ENCODE data around the gene SWAP70.
"Not testable (repeated sequence)": the region's sequence is repeated elsewhere in the genome, so short reads cannot be mapped to it uniquely, and the experiment has no call there.

Gene SWAP70

GRCh38 chr11:9726321-9727022 is 62.6 kb downstream of the SWAP70 start:
- no peak for DNase-seq

DNA sequence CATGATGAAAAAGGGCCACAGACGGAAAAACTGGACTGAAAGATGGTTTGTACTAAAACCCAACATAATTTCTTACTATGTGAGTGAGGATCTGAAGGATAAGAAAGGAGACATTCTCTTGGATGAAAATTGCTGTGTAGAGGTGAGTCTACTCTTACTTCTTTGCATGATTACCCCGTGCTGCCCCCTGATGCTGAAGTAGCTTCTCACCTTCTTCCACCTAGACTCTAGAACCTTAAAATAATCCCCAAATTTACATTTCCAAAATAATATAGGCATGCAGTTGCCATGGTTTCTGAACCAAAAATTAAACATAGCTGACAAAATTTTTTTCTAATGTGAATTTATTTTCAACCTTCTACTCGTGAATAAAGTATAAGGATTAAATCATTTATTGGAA is 64.2 kb downstream of the SWAP70 start:
- no peak for DNase-seq

DNA sequence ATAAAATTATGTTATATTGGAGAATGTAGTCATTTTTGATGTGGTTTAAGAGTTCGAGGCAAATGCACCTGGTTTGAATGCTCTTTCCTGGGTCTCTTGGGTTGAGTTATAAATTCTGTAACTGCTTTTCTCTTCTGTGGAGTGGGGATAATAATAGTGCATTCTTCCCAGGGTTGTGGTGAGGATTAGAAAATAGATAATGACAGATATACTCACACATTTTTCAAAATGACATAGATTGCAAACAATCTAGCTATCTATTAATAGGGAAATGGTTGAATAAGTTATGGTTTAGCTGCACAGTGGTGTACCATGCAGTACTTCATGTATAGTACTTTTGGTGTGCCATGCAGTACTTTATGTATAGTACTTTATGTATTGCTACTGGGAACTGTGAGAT is 67.4 kb downstream of the SWAP70 start:
- DNase-seq, result no peak

- DNase-seq, result no peak
These were observed 68.6 kb downstream of the SWAP70 start for GRCh38 chr11:9732453-9732852.

GRCh38 chr11:9733212-9733611 is 69.3 kb downstream of the SWAP70 start:
- no peak for DNase-seq

DNA sequence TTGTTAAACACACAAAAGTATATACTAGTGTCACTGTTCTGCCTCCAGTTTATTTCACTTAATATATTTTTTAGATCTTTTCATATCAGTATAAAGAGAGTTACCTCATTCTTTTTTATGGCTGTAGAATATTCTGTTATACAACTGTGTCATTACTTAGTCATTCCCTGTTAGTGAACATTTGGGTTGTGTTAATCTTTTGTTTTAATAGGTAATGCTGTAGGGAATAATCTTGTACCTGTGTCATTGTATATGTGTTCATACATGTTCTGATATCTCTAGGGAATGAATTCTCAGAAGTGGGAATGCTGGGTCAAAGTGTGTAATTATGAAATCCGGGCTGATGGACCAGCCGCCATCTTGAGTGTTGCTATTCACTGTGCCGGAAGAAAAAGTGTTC is 71.4 kb downstream of the SWAP70 start:
- DNase-seq, result no peak

- DNase-seq, result no peak
These were observed 72.0 kb downstream of the SWAP70 start for GRCh38 chr11:9735919-9736318.

- DNase-seq, result no peak
These were observed 72.5 kb downstream of the SWAP70 start for GRCh38 chr11:9736365-9736764.

- no peak for DNase-seq
These were observed 74.2 kb downstream of the SWAP70 start for GRCh38 chr11:9738116-9738515.

DNA sequence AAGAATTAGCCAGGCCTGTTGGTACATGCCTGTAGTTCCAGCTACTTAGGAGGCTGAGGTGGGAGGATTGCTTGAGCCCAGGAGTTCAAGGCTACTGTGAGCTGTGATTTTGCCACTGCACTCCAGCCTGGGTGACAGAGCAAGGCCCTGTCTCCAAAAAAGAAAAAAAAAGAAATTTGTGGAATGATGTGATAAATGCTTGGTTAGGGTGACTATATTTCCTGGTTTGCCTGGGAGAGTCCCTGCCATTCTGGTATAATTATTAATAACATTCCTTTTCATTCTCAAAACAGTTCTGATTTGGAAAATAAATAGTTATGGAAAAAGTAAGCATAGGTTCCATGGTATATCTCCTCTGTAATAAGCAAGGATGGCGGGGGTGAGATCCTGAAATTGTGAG is 74.8 kb downstream of the SWAP70 start:
- no peak for DNase-seq

DNA sequence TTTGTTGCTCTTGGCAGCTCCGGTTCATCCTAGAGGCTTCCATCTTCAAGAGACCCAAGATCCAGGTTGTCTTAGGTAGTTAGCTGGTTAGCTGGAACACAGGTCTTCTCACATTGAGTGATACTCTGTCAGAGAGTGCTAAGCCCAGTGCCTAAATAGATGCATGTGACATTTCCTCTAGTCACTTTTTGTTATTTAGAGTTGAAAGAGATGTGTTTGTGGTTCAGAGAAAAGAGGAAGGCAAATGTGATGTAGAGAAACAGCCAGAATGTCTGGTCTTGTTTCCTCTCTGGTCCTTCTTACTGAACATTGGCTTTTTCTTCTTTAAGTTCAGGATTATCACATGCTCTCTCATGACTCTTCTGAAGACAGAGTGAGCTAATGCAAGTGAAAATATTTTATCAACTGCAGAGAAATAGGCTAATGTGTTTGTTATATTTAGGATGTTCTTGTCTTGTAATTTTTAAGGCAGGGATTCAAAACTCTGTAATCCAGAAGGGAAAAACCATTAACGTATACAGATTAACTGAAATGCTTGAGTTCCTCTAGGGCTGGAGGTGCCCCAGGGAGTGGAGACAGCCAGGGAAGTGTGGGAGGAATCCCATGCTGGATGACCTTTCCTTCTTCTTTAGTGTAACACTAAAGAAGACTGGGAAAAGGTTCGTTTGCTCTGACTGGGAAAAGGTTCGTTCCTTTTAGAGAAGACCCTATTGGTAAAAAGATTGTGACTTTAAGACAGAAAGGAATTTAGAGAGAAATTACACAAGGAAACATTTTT is 75.4 kb downstream of the SWAP70 start:
- DNase-seq, result no peak

DNA sequence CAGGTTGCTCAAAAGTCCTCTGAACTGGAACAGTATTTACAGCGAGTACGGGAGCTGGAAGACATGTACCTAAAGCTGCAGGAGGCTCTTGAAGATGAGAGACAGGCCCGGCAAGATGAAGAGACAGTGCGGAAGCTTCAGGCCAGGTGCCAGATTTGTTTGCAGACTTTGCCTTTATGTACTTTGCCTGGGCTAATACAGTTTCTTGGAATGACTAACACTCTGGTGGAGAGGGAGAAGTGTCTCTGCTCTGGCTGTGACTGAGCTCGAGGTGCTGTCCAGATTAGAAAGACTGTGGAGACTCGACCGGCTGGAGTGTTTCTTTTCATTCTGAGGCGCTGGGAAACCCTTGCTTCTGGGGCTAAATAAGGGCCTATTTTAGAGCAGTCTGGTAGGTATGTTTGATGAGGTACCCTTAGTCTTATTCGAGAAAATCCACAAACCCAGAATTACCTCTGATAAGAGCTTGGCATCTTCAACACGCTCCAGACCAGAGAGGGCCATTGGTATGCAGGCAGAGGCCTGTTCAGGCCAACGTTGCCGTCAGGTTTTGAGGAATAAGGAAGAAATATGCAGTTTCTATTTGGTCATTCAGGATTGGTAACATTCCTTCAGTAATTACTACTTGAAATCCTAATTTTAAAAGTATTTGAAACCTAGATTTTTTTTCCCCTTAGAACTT is 76.5 kb downstream of the SWAP70 start:
- no peak for DNase-seq

DNA sequence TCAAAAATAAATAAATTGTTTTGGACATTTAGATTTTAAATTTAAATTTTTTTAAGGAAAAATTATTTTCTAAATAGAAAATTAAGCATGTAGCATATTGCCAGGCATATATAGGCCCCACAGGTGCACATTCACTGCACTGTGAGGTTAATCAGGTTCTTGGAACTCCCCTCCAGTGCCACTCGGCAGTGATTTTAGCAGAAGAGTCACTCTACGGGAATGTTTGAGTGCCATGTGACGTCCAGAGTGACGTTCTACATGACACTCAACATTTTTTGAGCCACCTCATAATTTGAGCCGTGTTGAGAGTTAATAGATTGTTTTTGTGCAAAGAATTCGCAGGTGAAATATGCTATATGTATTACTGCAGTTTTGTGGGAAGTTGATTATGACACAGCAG is 77.4 kb downstream of the SWAP70 start:
- no peak for DNase-seq

DNA sequence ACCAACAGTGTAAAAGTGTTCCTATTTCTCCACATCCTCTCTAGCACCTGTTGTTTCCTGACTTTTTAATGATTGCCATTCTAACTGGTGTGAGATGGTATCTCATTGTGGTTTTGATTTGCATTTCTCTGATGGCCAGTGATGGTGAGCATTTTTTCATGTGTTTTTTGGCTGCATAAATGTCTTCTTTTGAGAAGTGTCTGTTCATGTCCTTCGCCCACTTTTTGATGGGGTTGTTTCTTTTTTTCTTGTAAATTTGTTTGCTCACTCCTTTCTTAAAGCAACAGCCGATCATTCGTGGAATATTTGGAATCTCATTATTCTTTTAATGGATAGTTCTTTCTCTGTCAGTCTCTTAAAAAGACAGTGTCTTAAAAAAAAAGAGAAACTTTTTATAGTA is 79.6 kb downstream of the SWAP70 start:
- DNase-seq, result not testable (repeated sequence)

- no peak for DNase-seq
These were observed 81.7 kb downstream of the SWAP70 start for GRCh38 chr11:9745411-9746211.

DNA sequence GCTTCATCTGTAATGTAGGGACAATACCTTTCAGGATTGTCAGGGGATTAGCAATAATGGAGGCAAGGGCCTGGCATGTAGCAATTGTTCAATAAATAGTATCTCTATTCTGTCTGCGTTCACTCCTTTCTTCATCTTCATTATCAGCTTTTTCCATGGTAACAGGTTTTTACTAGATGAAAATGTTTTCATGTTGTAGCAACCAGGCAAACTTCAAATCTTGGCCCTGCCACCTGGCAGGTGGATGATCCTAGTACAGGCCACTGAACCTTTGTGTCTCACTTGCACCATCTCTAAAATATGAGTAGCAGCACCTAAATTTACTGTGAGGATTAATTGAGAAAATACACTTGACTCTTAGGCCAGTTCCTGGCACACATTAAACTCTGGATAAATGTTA is 83.4 kb downstream of the SWAP70 start:
- no peak for DNase-seq

- DNase-seq, result no peak
These were observed 84.0 kb downstream of the SWAP70 start for GRCh38 chr11:9747828-9748227.

DNA sequence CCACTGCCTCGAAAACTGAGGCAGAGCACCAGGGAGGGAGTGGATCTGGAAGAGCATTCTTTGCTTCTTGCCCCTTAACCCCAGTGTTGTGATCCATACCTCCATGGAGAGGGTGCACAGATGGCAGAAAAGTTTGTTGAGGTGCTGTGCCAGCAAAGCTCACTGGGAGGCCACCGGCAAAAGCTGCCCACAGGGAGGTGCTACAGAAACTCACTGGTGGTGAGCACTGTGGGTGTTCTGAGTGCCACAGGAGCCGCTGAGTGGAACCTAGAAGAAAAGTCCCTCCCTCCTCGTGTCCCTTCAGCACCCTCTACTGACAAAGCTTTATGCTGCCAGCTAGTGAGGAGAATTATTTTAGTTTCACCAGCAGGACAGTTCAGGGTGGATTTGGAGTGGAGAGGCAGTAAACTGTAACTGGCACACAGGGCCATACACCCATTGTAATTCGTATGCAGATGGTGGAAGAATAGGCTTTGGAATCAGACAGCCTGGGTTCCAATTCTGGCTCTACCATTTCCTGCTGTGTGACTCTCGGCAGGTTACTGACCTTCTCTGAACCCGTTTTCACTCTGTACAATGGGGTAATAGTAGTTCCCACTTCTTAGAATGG is 84.6 kb downstream of the SWAP70 start:
- peak; percentile 66 for DNase-seq

GRCh38 chr11:9750551-9750950 is 86.7 kb downstream of the SWAP70 start:
- no peak for DNase-seq

DNA sequence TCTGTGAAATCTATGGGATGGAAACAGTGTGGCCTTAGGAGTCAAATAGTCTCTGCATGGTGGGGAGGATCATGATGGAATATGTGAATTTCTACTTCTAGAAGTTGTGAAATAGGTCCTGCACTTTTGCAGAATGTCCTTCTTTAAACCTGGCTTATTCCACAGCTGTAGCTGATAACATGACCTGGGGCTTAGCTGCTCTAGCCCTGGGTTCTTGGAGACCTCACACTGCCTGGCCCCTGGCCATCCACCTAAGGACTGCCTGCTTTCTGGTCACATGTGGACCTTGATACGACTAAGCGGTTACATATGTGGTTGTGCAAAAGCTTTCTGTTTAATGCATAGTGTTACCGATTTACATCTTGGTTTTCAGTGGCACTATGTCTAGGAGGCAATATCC is 88.2 kb downstream of the SWAP70 start:
- DNase-seq, result no peak

DNA sequence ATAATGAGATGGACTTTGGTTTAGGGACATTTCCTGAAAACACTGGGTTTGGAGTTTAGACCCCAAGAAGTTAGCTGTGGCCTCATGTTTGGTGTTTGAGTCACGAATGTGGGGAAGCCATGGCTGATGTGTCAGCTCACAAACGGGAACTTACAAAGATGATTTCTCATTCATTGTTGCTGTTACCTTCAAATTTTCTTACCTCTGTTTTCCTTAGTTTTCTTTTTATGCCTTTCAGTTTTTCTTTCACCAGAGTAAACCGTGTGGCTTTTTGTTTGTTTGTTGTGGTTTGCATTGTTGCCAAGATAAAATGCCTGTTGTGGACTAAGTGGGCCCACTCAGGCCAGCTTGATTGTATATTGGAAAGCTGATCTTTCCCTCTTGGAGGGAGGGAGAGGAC is 89.1 kb downstream of the SWAP70 start:
- DNase-seq, result no peak

GRCh38 chr11:9754010-9754471 is 90.2 kb downstream of the SWAP70 start:
- no peak for DNase-seq
